SK-N-MC (cell line): Measurements from ENCODE around the gene PRRC2B.
"Not testable (repeated sequence)": the region's sequence is repeated elsewhere in the genome, so short reads cannot be mapped to it uniquely, and the experiment has no call there.

Experiments
- EZH2 ChIP-seq: fragments of 200-600 bp; sonication (generic); IDR thresholded peaks from one replicate; pipeline ENCODE4 v1.6.1; 2017; ENCODE audit warnings: antibody characterized with exemption
- FOXP2 ChIP-seq: optimal IDR thresholded peaks from 2 replicates; pipeline ENCODE3; 2011; ENCODE audit warnings: mild to moderate bottlenecking, moderate library complexity; ENCODE audit not compliant: insufficient read depth; ENCODE audit errors: extremely low read length, control extremely low read depth

DNA sequence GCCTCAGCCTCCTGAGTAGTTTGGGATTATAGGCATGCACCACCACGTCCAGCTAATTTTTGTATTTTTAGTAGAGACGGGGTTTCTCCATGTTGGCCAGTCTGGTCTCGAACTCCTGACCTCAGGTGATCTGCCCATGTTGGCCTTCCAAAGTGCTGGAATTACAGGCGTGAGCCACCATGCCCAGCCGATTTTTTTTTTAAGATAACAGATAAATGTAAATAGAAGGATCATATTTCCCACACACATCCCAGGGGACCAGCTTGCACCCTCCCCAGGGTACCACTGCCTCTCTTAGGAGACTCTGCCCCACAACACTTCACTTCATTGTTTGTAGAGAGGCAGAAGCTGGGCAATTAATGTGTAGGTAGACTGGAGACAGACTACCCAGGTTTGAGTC is 19.2 kb upstream of the PRRC2B start:
- not testable (repeated sequence) for TF ChIP-seq EZH2, FOXP2
